ENCODE data around the gene KIF5A.

KIF5A gene

GRCh38 chr12:57621497-57622292, 71.9 kb downstream of the KIF5A start:
- DNase-seq = peak; percentile 48
- in situ Hi-C loops (cut with HindIII; ENCODE audit: low pct_ligation_motif_present, low pct_unique_long_range_greater_than_20kb, low sequenced_read_pairs) = no loop called here

- in situ Hi-C loops (cut with HindIII; ENCODE audit: low pct_ligation_motif_present, low pct_unique_long_range_greater_than_20kb, low sequenced_read_pairs) = no loop called here
- DNase-seq = no peak
Observed at GRCh38 chr12:57622293-57623245, 72.7 kb downstream of the KIF5A start.

DNA sequence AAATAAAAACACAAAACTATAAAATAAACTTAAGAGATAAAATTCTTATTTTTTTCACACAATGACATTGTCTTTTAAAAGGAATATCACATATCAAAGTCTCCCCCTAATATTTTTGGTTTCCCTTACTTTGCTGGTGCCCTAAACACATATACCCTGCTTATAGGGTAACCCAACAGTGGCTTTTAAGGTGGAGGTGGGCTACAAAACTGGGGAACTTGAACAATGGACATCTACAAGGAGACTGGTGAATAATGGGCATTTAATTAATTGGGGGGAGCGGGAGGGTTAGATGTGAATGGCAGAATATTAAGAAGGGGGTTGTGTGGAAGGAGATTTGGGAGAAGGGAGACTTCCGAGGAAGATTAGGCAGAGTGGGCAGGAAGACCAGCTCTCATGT, 73.5 kb downstream of the KIF5A start:
- in situ Hi-C loops (cut with HindIII; ENCODE audit: low pct_ligation_motif_present, low pct_unique_long_range_greater_than_20kb, low sequenced_read_pairs) = no loop called here
- no peak for DNase-seq

GRCh38 chr12:57623811-57624390, 74.1 kb downstream of the KIF5A start:
- no peak for DNase-seq
- in situ Hi-C loops (cut with HindIII; ENCODE audit: low pct_ligation_motif_present, low pct_unique_long_range_greater_than_20kb, low sequenced_read_pairs) = no loop called here

GRCh38 chr12:57624441-57625220, 74.8 kb downstream of the KIF5A start:
- in situ Hi-C loops (cut with HindIII; ENCODE audit: low pct_ligation_motif_present, low pct_unique_long_range_greater_than_20kb, low sequenced_read_pairs) = no loop called here
- DNase-seq = no peak

- no peak for DNase-seq
- in situ Hi-C loops (cut with HindIII; ENCODE audit: low pct_ligation_motif_present, low pct_unique_long_range_greater_than_20kb, low sequenced_read_pairs) = no loop called here
Observed at GRCh38 chr12:57625261-57626032, 75.6 kb downstream of the KIF5A start.

GRCh38 chr12:57626111-57626920, 76.5 kb downstream of the KIF5A start:
- in situ Hi-C loops (cut with HindIII; ENCODE audit: low pct_ligation_motif_present, low pct_unique_long_range_greater_than_20kb, low sequenced_read_pairs) = no loop called here

DNA sequence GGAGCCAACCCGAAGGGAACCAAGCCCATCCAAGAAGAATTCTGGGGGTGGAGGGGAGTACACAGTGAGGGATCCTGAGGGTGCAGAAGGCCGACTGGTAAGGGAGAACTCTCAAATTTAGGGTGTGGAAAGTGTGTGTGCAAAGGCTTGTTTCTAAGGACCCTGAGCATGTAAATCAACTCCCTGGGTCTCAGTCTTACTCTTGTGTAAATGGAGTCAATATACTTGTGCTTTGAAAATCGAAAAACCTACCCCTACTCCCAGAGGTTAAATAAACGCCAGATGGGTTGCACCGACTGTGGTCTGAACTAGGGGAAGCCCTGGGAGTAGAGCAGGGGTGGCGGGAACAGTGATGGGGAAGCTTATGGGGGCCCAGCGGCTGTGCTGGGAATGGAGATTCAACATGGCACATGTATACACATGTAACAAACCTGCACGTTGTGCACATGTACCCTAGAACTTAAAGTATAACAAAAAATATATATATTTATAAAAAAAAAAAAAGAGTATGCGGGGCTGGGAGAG, 77.1 kb downstream of the KIF5A start:
- DNase-seq = no peak
- in situ Hi-C loops (cut with HindIII; ENCODE audit: low pct_ligation_motif_present, low pct_unique_long_range_greater_than_20kb, low sequenced_read_pairs) = no loop called here

More at GRCh38 chr12:57626111-57626920, 76.5 kb downstream of the KIF5A start:
- DNase-seq = no peak

DNA sequence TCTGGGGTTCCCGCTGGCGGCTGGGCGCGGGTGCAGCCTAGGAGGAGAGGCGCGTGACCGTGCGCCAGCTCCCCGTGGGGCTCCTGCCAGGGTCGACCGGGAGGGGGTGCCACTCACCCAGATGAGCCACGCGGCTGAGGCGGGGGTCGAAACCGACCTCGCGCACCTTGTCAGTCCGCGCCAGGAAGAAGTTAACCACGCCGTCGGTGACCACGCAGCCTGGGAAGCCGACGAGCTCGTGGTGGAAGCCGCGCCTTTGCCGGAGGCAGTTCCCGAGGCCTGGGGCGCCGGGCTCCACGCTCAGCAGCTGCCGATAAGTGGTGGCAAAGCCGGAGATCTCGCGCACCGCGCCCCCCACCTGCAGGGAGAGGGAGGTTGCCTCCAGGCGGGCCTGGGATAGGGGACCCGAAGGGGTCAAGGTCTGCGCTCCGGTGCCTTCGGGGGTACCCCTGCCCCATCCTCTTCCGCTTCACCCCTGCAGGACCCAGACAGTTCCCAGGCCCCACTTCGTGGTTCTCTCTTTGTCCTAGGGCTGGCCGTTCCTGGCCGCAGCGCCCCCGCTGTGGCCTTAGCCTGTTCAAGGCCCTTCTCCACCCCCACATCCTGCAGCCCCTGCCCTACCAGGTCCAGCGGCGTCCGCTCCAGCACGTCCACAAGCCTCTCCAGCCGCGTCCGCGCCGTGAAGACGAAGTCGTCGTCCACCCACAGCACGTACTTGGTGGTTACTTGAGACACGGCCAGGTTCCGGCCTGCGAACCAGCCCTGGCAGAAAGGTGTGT, 77.8 kb downstream of the KIF5A start:
- DNase-seq = no peak
- in situ Hi-C loops (cut with HindIII; ENCODE audit: low pct_ligation_motif_present, low pct_unique_long_range_greater_than_20kb, low sequenced_read_pairs) = no loop called here

DNA sequence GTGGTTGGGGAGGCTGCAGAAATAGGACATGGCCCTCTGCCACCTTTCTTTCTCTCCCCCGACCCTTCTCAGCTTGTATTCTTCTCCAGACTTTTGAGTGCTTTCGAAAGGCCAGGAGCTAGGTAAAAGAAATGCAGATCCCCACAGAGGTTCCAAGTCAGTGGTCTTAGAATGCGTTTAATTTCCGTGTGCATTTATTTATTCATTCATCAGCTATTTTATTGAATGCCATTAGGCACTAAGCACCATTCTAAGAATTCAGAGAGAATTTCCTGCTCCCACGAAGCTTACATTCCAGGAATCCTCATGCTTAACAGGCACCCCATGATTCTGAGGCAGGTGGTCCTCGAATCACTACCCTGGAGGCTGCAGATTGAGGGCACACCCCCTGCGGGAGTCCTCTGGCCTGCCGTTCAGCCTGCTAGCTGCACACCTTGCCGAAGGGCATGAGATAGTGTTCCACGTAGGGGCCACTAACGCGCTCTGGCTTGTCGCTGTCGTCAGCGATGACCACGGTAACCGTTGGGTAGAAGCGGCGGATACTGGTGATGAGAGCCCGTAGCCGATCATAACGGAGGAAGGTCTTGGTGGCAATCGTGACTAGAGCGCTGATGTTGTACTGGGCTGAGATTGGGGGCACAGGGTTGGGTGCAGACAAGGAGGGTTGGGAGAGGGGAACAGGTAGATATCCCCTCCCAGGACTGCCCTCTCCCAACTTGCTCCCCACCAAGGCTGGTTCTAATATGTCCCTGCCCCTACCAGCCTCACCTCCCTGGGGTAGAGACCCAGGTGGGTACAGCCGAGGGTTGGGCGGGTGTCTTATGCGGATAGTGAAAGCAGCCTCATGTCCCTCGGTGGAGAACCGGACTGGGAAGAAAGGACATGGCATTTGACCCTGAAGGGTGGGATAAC, 78.7 kb downstream of the KIF5A start:
- in situ Hi-C loops (cut with HindIII; ENCODE audit: low pct_ligation_motif_present, low pct_unique_long_range_greater_than_20kb, low sequenced_read_pairs) = no loop called here
- DNase-seq = no peak

GRCh38 chr12:57629897-57630471, 80.1 kb downstream of the KIF5A start:
- DNase-seq = no peak
- in situ Hi-C loops (cut with HindIII; ENCODE audit: low pct_ligation_motif_present, low pct_unique_long_range_greater_than_20kb, low sequenced_read_pairs) = no loop called here

- no peak for DNase-seq
- in situ Hi-C loops (cut with HindIII; ENCODE audit: low pct_ligation_motif_present, low pct_unique_long_range_greater_than_20kb, low sequenced_read_pairs) = no loop called here
Observed at GRCh38 chr12:57630891-57631433, 81.1 kb downstream of the KIF5A start.

DNA sequence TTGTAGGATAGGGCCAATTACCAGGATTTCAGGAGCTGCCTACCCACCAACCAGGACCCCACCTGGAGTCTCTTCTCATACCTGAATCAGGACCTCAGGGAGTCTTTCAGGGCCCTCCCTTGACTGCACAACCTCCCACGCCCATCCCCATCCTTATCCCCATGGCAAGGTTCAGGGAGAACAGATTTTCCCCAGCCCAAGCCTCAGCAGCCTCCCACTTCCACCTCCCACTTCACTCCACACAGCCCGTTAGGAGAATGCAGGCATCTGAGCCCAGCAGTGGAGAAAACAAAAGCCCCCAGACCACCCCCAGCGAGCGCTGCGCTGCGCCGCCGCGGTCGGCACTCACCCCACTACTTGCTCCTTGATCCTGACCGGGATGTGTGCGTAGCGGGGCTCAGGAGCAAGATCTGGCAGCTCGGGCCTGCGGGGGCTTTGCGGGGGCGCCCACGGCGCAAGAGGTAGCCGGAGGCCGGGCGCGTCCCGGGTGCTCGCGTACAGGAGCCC, 81.8 kb downstream of the KIF5A start:
- in situ Hi-C loops (cut with HindIII; ENCODE audit: low pct_ligation_motif_present, low pct_unique_long_range_greater_than_20kb, low sequenced_read_pairs) = no loop called here
- no peak for DNase-seq
